ENCODE data around the gene HOXA5. TPM values are rescaled to one million over a fixed set of nuclear protein-coding genes. Genes with fewer than 3 reads are reported as not detected.

Gene HOXA5
- total RNA-seq, 1 experiment from 2014 or later, result 6.7 TPM

DNA sequence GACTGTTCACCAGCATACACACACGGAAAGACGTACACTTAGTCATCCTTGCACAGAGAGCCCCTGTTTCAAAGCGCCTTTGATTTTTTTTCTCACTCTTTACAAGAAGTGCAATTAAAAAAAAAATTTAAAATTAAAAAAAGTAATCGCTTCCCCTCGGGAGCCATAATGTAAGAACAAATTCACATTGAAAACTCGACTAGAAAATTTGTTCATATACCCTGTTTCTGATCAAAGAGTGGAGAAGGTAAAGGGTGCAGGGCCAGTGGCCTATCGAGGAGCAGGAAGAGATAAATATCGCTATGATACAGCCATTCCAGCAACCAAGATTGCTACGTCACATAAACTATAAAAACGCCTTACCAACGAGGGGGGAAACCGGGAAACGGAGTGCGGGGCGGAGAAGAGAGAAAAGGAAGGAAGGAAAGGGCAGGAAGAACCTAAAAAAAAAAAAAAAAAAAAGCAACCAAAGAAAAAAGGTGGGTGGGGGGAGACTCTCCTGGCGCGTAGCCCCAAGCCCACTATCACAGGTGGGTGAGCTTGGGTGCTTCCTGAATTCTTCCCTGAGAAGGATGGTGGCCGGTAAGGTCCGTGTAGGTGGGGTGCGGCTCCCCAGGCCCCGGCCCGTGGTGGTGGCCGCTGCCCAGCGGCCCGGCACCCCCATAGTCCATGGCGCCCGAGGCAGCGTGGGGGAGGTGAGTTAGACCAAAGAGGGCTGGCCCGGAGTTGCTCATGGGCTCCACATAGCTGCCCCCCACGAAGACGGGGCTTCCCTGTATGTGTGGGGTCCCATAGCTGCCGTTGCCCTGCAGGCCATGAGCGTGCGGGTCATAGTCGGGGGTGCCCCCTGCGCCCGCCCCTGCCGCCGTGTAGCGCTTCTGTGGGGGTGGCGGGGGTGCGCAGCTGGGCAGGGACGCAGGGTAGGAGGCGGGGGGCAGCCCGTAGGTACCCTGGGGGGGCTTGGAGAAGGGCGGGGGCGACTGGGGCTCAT lies 35.8 kb downstream of the HOXA5 start:
- H3K27ac ChIP-seq (ENCODE audit: low read depth, low read length), result no peak overlapping the region
- intact Hi-C loops (cut with micrococcal nuclease), result no loop called here
- ATAC-seq (no peak), DNase-seq (ENCODE audit: low read depth, low spot score) (no peak)
- TF ChIP-seq JUND (IDR thresholded peaks at IDR 0.05), result no peak
- TF ChIP-seq, protein P1, sequence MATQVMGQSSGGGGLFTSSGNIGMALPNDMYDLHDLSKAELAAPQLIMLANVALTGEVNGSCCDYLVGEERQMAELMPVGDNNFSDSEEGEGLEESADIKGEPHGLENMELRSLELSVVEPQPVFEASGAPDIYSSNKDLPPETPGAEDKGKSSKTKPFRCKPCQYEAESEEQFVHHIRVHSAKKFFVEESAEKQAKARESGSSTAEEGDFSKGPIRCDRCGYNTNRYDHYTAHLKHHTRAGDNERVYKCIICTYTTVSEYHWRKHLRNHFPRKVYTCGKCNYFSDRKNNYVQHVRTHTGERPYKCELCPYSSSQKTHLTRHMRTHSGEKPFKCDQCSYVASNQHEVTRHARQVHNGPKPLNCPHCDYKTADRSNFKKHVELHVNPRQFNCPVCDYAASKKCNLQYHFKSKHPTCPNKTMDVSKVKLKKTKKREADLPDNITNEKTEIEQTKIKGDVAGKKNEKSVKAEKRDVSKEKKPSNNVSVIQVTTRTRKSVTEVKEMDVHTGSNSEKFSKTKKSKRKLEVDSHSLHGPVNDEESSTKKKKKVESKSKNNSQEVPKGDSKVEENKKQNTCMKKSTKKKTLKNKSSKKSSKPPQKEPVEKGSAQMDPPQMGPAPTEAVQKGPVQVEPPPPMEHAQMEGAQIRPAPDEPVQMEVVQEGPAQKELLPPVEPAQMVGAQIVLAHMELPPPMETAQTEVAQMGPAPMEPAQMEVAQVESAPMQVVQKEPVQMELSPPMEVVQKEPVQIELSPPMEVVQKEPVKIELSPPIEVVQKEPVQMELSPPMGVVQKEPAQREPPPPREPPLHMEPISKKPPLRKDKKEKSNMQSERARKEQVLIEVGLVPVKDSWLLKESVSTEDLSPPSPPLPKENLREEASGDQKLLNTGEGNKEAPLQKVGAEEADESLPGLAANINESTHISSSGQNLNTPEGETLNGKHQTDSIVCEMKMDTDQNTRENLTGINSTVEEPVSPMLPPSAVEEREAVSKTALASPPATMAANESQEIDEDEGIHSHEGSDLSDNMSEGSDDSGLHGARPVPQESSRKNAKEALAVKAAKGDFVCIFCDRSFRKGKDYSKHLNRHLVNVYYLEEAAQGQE (IDR thresholded peaks at IDR 0.05; ENCODE audit: low read depth), result no peak
- TF ChIP-seq ZNF274 (IDR thresholded peaks at IDR 0.05; ENCODE audit: low read depth, low read length), result no peak
- no peak for TF ChIP-seq ZBTB33 (IDR thresholded peaks at IDR 0.05; ENCODE audit: extremely low read depth, insufficient replicate concordance, low read length)
- no peak for TF ChIP-seq ATF3 (IDR thresholded peaks at IDR 0.05)
- TF ChIP-seq EZH2 (IDR thresholded peaks at IDR 0.05), result no peak
- TF ChIP-seq MAX (IDR thresholded peaks at IDR 0.05), result no peak
- no peak for TF ChIP-seq FOSL1 (IDR thresholded peaks at IDR 0.05; ENCODE audit: low read depth)
- no peak for TF ChIP-seq SIN3A (IDR thresholded peaks at IDR 0.05; ENCODE audit: low read depth)
- no peak for TF ChIP-seq POLR2A (IDR thresholded peaks at IDR 0.05; ENCODE audit: borderline replicate concordance, extremely low read depth, insufficient read depth, insufficient read length)
- ChIA-PET POLR2A (no interaction called here), CTCF (no interaction called here), RAD21 (ENCODE audit: low non-redundant PET in 1 of 2, low total read pairs in 2 of 2, uncharacterized antibody in 2 of 2, unreplicated experiment in 2 of 2) (no interaction called here)
- peaks cover 13% of the 10 kb centered on the region for H3K79me2 ChIP-seq (ENCODE audit: insufficient read depth, low read length)
- no peak overlapping the region for H2AFZ ChIP-seq (ENCODE audit: low read depth, low read length, poor library complexity, severe bottlenecking)
- H3K4me3 ChIP-seq (replicated peaks in 1 of 2; ENCODE audit: low read depth in 1 of 2, low read length in 2 of 2), result no peak overlapping the region
- H4K20me1 ChIP-seq (ENCODE audit: insufficient read depth), result no peaks in the 10 kb centered on the region
- no peaks in the 10 kb centered on the region for H3K36me3 ChIP-seq (ENCODE audit: control insufficient read depth in 1 of 2, insufficient read depth in 2 of 2, low read length in 2 of 2)
- H3K9me2 ChIP-seq (ENCODE audit: insufficient read depth), result no peaks in the 10 kb centered on the region
- H3K4me2 ChIP-seq (ENCODE audit: low read length), result no peak overlapping the region
- no peak overlapping the region for H3K9ac ChIP-seq (ENCODE audit: low read length)
- no peaks in the 10 kb centered on the region for H3K27me3 ChIP-seq (ENCODE audit: insufficient read depth, low read length)
- peaks cover 22 to 23% of the 10 kb centered on the region in 2 experiments for H3K4me1 ChIP-seq (ENCODE audit: control insufficient read depth in 1 of 2, insufficient read depth in 2 of 2, low read length in 2 of 2)
- no peaks in the 10 kb centered on the region for H3K9me3 ChIP-seq (ENCODE audit: control insufficient read depth in 1 of 2, insufficient read depth in 1 of 2, low read depth in 1 of 2, low read length in 2 of 2)
- BruUV-seq (replicated peaks), result no TSS peak
